HG02759 (cell line): Measurements from ENCODE around the gene SLC9A1.
"Not testable (repeated sequence)": the region's sequence is repeated elsewhere in the genome, so short reads cannot be mapped to it uniquely, and the experiment has no call there.

Source experiments
- ATAC-seq: cut with Tn5 transposase; IDR thresholded peaks from one replicate; pipeline ENCODE4 v1.9.1; 2021; ENCODE audit warnings: mild to moderate bottlenecking, moderate library complexity; ENCODE audit not compliant: unreplicated experiment

The SLC9A1 gene

DNA sequence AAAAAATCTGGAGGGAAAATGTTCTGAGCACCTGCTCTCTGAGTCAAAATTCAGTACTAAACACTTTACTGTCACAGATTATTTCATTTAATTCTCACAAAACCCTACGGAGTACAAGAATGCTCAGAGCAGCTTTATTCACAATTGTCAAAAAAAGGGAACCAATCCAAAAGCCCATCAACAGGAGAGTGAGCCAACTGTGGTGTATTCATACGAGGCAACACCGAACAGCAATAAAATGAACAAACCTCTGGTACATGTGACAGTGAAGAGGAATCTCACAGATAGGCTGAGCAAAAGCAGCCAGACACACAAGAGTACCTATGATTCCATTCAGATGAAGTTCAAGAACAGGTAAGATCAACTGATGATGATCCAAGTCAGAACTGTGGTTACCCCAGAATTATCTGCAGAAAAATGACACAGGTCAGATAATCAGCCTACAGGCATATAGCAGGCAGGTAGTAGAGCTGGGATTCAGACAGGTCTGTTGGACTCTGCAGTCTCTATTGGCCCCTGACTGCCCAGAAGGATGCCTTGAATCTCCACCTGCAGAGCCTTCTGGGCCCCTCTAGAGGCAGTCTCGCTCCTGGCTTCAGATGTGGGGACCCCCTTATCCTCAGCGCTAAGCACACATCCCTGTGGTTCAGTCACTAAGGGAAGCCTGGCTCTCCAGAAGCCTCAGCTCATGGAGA lies 19.2 kb downstream of the SLC9A1 start:
- ATAC-seq, result no peak

DNA sequence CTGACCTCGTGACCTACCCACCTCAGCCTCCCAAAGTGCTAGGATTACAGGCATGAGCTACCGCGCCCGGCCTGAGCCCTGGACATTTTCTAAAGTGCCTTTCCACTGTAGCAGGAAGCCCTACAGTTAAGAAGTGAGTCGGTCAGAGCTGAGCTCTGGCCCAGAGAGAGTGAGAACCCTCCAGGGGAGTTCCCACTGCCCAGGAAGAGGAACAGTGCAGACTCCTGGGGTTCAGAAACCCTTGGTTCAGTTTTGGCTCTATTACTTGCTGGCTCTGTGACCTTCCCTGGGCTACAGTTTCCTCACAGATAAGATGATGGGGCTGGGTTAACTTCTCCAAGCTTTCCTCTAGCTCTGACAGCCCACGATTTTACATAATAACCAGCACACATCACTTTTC lies 20.9 kb downstream of the SLC9A1 start:
- no peak for ATAC-seq

DNA sequence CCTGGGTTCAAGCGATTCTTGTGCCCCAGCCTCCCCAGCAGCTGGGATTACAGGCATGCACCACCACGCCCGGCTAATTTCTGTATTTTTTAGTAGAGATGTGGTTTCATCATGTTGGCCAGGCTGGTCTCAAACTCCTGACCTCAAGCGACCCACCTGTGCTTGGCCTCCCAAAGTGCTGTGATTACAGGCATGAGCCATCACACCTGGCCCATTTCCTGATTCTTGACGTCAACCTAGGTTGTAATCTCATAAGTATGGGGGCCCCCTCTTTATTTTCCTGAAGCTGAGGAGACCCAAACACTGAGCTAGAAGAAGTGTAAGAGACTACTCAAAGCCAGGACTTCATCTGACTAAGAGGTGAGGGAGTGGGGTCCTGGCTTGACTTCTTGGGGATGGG lies 21.8 kb downstream of the SLC9A1 start:
- ATAC-seq, result no peak

DNA sequence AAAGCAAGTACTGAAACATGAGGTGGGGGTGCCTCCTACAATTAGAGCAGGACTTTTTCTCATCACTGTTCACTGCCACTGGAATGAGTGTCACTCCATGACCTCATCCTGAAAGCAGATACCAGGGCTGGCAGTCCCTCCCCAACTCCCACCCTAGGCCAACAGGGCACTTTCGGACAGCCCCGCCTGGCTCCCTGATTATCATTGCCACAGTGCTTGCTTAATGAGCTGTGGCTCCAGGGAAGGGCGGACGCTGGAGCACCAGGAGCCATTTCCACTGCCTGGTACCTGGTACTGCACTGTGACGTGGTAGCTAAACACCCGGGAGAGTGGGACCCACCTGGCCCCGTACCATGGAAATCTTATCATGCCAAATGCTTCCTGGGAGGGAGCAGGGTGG lies 22.3 kb downstream of the SLC9A1 start:
- ATAC-seq, result no peak

DNA sequence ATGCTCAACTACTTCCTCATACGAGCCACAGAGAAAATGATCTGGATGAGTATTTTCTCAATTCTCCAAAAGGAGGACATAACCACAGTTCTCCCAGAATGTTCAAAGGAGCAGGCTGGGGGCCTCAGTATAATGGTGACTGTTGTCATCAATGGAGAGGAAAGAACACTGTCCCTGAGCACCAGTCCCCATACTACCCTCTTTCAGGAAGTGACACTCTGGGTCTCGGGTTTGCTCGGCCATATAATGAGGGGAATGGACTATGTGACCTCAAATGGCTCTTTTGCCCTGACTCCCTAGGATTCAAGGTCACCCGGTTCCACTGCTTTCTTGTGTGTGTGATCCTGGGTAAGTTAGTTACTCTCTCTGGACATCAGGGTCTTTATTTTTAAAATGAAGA lies 22.8 kb downstream of the SLC9A1 start:
- ATAC-seq, result no peak

DNA sequence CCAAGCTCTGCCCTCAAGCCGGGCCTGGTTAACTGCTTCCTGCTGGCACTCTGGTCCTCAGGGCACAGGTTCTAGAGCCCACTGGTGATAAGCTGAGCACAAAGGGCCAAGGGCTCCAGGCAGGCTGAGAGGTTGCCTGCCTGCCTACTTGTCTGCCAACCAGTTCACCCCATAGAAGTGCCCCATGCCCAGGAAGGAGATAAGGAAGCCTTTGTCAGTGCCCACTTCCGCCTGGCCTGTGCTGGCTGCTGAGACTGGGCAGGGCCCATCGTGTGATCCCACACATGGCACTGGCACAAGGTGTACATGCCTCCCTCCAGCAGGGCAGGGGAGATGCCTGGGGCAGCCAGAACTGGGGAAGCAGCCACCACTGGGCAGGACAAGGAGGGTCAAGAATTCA lies 24.1 kb downstream of the SLC9A1 start:
- no peak for ATAC-seq

DNA sequence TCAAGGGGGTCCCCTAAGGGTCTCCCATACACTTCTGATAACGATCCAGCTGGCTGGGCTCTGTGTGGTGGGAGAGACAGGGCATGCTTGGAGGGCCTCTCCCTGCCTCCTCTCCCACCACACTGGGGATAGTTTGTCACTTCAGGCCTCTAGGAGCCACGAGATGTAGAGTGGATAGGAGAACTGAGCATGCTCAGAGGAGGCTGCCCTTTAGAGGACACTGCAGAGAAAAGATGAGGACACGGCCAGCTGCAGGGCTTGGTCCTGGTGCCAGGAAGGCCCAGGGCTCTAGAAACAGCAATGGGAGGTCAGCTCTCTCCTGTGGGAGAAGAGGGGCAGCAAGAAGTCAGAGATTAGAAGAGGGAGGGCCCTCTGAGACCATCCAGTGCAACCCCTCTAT lies 25.7 kb downstream of the SLC9A1 start:
- ATAC-seq, result no peak

DNA sequence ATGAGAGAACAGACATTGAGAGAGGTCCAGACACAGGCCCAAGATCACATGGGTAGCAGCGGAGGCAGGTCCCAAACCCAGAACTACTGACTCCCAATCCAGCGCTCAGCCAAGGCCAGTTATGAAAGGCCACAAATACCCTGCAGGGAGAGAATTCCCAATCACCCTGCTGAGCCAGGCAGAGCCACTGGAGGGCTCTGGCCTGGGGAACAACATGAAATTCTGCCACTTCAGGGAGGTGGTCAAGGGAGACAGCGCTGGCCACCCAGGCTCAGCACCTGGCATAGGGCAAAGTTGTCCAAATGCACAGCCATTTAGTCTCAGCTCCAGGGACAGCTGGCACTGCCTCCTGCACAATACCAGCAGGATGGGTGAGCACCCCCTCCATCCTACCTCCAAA lies 27.5 kb downstream of the SLC9A1 start:
- no peak for ATAC-seq

DNA sequence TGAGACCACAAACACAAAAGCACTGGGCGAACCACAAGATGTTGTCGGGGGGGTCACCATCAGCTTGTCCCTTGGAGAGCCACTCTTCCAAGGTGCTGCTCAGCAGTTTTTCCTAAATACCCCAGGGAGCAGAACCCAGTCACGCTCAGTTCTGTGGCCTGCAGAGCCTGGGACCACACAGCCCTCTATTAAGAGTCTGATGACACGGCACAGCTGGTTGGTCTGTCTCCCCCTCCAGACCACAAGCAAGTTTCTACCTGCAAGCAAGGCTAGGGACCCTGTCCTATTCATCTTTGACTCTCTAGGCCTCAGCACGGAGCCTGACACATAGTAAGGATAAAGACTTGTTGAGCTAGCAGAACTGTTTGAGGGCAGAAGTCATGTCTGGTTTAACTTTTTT lies 28.5 kb downstream of the SLC9A1 start:
- no peak for ATAC-seq

DNA sequence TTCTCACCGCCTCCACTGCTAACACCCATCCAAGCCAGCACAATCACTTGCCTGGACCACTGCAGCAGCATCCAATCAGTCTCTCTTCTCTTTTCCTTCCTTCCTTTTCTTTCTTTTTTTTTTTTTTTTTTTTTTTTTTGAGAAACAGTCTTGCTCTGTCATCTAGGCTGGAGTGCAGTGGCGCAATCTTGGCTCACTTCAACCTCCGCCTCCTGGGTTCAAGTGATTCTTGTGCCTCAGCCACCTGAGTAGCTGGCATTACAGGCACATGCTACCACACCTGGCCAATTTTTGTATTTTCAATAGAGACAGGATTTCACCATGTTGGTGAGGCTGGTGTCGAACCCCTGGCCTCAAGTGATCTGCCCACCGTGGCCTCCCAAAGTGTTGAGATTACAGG lies 29.8 kb downstream of the SLC9A1 start:
- ATAC-seq, result not testable (repeated sequence)

DNA sequence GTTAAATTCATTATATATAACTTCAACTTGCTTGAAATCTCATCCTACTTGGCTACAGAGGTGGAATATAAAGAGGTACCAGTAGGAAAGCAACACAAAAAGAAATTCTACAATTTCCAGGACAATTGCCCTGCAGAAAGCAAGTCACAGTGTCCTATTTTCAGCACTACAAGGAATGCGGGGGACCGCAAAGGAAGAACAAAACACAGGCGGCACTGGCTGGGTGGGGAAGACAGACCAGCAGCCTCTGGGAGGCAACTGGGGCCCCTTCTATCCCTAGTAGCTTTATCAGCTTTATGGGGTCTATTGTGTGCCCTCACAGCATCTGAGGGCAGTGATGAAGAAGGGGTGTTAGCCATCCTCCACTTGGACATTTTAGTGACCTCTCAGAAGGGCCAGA lies 30.5 kb downstream of the SLC9A1 start:
- ATAC-seq, result no peak

DNA sequence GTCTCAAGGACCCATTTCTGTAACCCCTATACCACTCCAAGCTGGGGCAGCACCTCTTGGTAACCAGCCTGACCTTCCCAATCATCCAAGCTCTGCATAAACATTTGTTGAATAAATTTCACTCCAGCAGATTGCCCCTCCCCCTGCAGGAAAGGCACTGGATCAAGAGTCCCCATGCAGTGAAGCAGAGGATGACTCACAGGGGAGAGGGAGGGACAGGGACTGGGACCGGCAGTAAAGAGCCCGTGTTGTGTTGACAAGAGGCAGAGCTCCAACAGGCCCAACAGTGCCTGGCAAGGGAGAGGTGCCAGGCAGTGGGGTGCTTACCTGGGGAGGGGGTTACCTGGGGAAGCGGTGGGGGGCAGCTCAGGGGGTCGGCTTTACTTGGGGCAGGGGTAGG lies 32.3 kb downstream of the SLC9A1 start:
- ATAC-seq, result no peak

DNA sequence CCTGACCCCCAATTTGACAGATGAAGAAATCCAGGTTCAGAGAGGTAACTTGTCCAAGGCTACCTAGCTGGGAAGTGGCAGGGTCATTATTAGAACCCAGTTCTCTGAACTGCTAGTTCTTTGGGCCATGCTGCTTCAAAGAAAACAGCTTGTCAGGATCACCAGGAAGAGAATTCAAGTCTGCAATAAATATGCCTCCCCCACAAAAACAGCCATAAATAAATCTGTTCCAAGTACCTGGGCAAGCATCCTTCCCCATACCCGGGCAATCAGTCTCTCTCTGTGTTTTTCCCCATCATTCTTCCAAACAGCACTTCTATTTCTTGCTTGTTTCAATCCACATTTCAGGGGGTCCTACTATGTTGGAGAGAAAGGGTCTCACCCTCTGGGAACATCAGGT lies 34.1 kb downstream of the SLC9A1 start:
- ATAC-seq, result no peak

DNA sequence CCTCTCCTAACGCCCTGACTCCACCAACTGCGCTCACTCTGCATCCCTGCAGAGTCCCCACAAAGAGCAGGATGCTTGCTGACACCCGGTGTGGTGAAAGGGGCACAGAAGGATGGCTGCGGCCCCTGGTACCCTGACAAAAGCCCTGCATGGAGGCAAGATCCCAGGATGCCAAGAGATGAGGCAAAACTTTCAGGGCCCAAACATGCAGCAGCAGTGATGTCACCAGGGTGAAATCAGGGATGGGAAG lies 36.6 kb downstream of the SLC9A1 start:
- no peak for ATAC-seq

DNA sequence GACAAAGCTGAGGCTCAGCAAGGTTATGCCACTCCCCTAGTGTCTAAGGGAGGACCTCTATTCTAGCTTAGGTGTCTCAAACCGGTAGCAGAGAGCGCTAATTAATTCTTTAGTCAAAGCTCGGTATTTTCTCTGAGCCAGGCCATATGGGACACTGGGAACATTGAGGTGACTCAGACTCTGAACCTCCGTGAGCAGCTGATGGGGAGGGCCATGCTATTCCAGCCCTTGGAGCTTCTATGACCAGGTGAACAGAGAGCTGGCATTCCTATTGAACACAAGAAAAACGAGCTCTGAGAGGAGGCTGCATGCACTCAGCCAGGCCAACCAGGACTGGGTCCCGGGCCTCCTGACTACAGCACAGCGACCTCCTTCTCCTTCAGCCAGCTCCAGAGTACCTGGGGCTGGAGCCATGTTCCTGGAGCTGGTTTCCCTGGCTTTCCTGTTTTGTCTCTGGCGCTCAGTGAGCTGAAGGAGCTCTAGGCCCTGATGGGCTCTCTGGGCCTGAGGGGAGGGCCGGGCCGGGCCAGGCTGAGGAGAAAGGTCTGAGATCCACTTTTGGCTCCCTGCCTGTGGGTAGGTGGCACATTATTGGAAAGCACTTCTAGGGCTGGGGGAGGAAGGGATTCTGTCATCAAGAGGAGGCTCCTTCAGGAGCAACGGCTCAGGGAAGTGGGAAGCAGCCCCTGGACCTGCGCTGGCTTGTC lies 37.0 kb downstream of the SLC9A1 start:
- ATAC-seq, result no peak

DNA sequence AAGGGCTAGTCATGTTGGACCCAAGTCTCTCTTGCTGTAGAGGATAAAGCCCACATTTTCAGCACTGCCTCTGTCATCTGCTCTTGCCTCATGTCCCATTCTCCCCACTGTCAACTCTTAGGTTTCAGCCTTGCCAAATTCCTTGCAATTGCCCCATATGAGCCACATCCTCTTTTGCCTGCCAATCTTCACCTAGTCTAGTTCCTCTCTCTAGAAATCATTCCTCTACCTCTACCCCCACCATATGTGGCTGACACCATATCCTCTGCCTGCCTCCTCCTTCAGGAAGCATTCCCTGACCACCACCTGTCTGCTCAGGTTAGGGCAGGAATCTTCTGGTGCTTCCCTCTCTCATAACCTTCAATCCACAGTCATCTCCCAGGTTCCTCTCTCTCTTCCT lies 38.2 kb downstream of the SLC9A1 start:
- no peak for ATAC-seq

DNA sequence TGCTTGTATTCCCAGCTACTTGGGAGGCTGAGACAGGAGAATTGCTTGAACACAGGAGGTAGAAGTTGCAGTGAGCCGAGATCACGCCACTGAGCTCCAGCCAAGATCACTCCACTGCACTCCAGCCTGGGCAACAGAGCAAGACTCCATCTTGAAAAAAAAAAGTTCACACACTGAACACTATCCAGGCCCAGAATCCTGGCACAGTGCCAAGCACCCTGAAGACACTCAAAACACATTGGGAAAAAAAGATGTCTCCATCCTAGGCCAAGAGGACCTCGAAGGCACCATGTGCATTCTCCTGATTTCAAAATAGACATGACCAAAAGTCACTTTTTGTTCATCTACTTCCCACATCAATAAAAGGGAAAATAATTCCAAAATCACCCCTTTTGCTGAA lies 38.7 kb downstream of the SLC9A1 start:
- ATAC-seq, result no peak

DNA sequence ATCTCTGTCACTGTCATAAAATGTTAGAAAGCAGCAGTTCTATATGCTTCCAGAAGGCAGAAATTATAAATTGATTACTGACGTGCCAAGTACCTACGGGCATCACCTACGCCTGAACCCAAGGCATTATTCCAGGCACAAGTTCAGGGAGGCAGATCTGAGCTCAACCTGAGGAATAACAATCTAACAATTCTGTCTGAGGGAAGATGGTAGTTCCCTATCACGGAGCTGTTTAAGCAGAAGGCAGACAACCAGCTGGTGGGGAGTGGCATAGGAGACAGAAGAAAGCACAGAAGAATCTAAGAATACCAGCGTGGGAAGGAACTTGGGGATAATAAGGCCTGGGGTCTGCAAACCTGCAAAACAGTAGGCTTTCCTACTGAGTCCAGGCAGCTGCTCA lies 40.4 kb downstream of the SLC9A1 start:
- ATAC-seq, result no peak

DNA sequence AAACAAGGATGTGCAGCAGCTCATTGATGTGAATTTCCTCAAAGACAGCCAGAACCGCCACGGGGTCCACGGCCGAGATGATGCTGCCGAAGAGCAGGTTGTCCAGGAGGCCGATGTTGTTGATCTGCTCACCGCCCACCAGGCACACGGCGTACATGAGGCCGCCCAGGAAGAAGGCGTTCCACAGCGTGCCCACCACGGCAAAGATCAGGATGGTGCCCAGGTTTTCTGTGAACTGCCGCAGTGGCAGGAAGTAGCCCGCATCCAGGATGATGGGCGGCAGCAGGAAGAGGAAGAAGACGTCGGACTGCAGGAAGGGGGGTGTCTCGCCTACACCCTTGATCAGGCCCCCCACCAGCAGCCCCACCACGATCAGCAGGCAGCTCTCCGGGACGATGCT lies 41.1 kb downstream of the SLC9A1 start:
- no peak for ATAC-seq

DNA sequence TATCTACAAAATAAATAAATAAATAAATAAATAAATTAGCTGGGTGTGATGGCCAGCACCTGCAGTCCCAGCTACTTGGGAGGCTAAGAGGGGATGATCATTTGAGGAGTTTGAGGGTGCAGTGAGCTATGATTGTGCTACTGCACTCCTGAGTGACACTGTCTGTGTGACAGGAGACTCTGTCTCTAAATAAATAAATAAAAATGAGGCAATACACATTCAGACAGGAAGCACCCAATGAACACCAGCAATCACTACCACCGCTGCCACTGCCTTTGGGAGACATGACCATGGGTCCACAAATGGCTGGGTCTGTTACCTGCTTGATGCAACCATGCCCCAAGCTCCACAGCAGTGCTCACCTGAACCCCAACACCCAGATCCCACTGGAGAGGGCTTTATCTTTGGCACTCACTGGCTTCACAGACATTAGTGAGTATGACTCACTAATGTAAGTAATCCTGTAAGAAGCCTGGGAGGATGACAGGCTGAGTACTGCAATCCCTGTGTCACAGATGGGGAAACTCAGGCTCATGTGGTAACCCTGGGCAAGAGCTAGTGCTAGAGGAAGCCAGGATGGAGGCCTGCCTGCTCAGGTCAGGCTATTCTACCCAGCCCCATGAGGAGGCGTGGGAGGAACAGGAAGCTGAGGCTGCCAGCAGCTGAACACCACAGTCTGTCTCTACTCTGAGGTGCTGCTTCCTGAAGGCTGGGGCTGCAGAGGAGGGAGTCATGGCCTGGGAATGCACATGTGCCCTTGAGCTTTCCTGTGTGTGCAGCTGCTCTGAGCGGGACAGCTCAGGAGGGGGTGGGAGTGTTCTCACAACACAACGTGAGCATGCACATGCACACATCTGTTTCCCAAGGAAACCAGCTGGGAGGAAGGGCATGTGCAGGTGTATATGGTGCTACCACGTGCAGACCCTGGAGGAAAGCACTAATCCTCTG lies 43.0 kb downstream of the SLC9A1 start:
- ATAC-seq, result peak; percentile 84

DNA sequence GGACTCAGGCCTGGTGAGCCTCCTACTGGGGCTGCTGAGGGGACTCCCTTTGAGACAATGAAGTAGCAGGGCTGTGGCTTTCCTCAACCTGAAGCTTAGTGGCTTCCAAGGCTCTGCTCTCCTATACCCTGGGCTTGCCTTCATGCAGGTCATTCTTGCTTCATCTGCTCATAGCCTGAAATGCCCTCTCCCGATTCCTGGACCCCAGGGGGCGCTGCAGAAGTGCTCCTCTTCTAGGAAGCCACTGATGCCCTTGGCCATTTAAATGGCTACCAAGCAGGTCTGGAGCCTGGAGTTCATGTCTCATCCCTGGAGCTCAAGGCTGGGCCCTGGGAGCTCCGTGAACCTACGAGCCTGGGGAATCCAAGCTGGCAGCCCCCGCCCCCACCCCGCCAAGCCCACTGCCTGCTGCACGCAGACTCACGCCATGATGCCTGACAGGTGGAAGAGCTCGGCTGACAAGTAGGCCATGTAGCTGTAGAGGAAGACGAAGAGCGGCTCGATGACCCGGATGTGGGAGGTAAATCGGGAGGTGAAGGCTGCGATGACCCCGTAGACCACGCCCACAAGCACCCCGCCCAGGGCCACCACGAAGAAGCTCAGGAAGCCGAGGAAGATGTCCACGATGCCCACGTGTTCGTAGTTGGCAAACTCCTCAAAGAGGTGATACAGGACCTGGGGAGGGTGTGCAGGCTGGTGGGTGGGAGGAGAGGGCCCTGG lies 45.7 kb downstream of the SLC9A1 start:
- no peak for ATAC-seq
